PC-9 (cell line): Measurements from ENCODE around the gene DLG2. TPM values are rescaled to one million over a fixed set of nuclear protein-coding genes. Genes with fewer than 3 reads are reported as not detected.

Experiments
- BruUV-seq: library from RNA; stranded (reverse); fragments of 400-500 nt; replicated peaks from 2 replicates; lab custom pipeline; 2021; lab: Mats Ljungman, UMichigan
- CTCF ChIA-PET: fragments of 300-600 bp; sonication (Branson Sonifier 250); formaldehyde crosslinking; loops from one replicate; lab custom pipeline; 2022; ENCODE audit warnings: antibody characterized with exemption; lab: Charles Lee
- POLR2A ChIA-PET: fragments of 300-600 bp; sonication (Branson Sonifier 250); formaldehyde crosslinking; loops from one replicate; lab custom pipeline; 2022; ENCODE audit warnings: antibody characterized with exemption; ENCODE audit not compliant: unreplicated experiment; lab: Charles Lee
- DNase-seq, 2 experiments: peaks; one replicate each; pipeline versions ENCODE4 v3.0.0 to v3.0.0-alpha.2; 2015 to 2022; ENCODE audit warnings: mixed read lengths in 1 of 2
- H2AFZ ChIP-seq: fragments of 200-600 bp; sonication (generic); 2 replicates; pipeline ENCODE4 v1.8.1; 2017; ENCODE audit warnings: antibody characterized with exemption
- H3F3A ChIP-seq: fragments of 200-600 bp; sonication (generic); 2 replicates; pipeline ENCODE4 v1.8.1; 2017; ENCODE audit warnings: antibody characterized with exemption, mild to moderate bottlenecking, low read depth; ENCODE audit not compliant: insufficient read depth
- H3K27ac ChIP-seq: fragments of 200-600 bp; sonication (generic); 2 replicates; pipeline ENCODE4 v1.6.1; 2016; ENCODE audit warnings: mixed run types
- H3K27me3 ChIP-seq: fragments of 200-600 bp; sonication (generic); 2 replicates; pipeline ENCODE4 v1.6.1; 2016; ENCODE audit warnings: low read depth, mixed run types; ENCODE audit not compliant: insufficient read depth
- H3K36me3 ChIP-seq: fragments of 200-600 bp; sonication (generic); 2 replicates; pipeline ENCODE4 v1.6.1; 2016; ENCODE audit warnings: low read depth, mixed run types
- H3K4me1 ChIP-seq: fragments of 200-600 bp; sonication (generic); replicated peaks from 2 replicates; pipeline ENCODE4 v1.6.1; 2016; ENCODE audit warnings: mixed run types; ENCODE audit not compliant: insufficient read depth
- H3K4me2 ChIP-seq: fragments of 200-600 bp; sonication (generic); 2 replicates; pipeline ENCODE4 v1.6.1; 2017; ENCODE audit warnings: mixed run types
- H3K4me3 ChIP-seq: fragments of 200-600 bp; sonication (generic); 2 replicates; pipeline ENCODE4 v1.6.1; 2016; ENCODE audit warnings: mixed run types
- H3K79me2 ChIP-seq: fragments of 200-600 bp; sonication (generic); 2 replicates; pipeline ENCODE4 v1.6.1; 2017; ENCODE audit warnings: low read depth, mixed run types
- H3K9me2 ChIP-seq: fragments of 200-600 bp; sonication (generic); 2 replicates; pipeline ENCODE4 v1.8.1; 2017; ENCODE audit warnings: mild to moderate bottlenecking; ENCODE audit not compliant: insufficient read depth
- H3K9me3 ChIP-seq: fragments of 200-600 bp; sonication (generic); 2 replicates; pipeline ENCODE4 v1.8.1; 2016; ENCODE audit warnings: low read depth; ENCODE audit not compliant: insufficient read depth
- H4K20me1 ChIP-seq: fragments of 200-600 bp; sonication (generic); 2 replicates; pipeline ENCODE4 v1.8.1; 2017; ENCODE audit not compliant: insufficient read depth
- CTCF ChIP-seq: fragments of 200-600 bp; sonication (generic); conservative IDR thresholded peaks from 2 replicates; pipeline ENCODE4 v1.6.1; 2017; ENCODE audit warnings: mixed run types, antibody characterized with exemption, mild to moderate bottlenecking, moderate library complexity
- EZH2 ChIP-seq: fragments of 200-600 bp; sonication (generic); IDR thresholded peaks from 2 replicates; pipeline ENCODE4 v1.8.0; 2017; ENCODE audit warnings: antibody characterized with exemption, low read depth
- intact Hi-C: fragments of 100-400 bp; cut with micrococcal nuclease; formaldehyde crosslinking; loops from one replicate; pipeline ENCODE4 v1.10.0; 2022; ENCODE audit not compliant: unreplicated experiment
- total RNA-seq: library from RNA; stranded (reverse); gene quantifications from 2 replicates; pipeline ENCODE4 v1.2.3, GENCODE V29; 2021

DLG2 gene
- total RNA-seq, 1 experiment from 2014 or later: 6.4 TPM

DNA sequence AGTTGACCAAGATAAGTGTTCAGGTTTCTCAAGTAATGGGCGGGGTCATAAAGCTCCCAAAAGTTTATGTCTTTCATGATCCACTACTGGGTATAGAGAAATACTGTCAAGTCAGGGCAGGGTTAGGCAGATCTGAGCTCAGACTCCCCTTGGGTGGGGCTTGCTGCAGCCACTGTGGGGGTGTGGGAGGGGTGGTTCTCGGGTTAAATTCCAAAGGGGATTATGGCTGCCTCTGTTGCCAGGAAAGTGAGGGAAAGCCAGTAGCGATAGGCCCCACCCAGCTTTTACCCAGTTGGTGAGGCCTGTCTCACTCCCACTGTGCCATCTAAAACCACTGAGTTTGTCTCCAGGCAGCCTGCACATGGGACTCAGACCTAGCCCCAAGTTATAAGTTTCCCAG, 37.8 kb downstream of the DLG2 start:
- Histone ChIP-seq H3K9me2 (no peaks in the 10 kb centered on the region), H3F3A (no peaks in the 10 kb centered on the region), H3K79me2 (no peaks in the 10 kb centered on the region), H3K9me3 (0 out of 2 replicates have a peak, but pooled peaks cover 4% of the 10 kb centered on the region), H3K36me3 (no peaks in the 10 kb centered on the region), H3K4me3 (no peak overlapping the region), H3K27me3 (no peaks in the 10 kb centered on the region), H3K4me2 (no peak overlapping the region), H4K20me1 (no peaks in the 10 kb centered on the region), H3K27ac (no peak overlapping the region), H3K4me1 (no peaks in the 10 kb centered on the region), H2AFZ (no peak overlapping the region)
- ChIA-PET POLR2A (no interaction called here), CTCF (interaction anchor here (1.4 kb wide), 1 partner anchor 809 kb away, joined by 4 read pairs; no protein-coding TSS in a partner anchor)
- no peak for TF ChIP-seq EZH2
- TF ChIP-seq CTCF: no peak
- no TSS peak for BruUV-seq
- no peak for DNase-seq
- intact Hi-C loops: no loop called here

GRCh38 chr11:85582111-85582510, 45.0 kb downstream of the DLG2 start:
- Histone ChIP-seq H2AFZ (no peak overlapping the region), H3K27ac (no peak overlapping the region), H3K79me2 (no peaks in the 10 kb centered on the region), H3K4me1 (no peaks in the 10 kb centered on the region), H4K20me1 (no peaks in the 10 kb centered on the region), H3K9me3 (0 out of 2 replicates have a peak, but pooled peaks cover 7% of the 10 kb centered on the region), H3K9me2 (no peaks in the 10 kb centered on the region), H3K36me3 (no peaks in the 10 kb centered on the region), H3K4me2 (no peak overlapping the region), H3K27me3 (no peaks in the 10 kb centered on the region), H3K4me3 (no peak overlapping the region), H3F3A (no peaks in the 10 kb centered on the region)
- no TSS peak for BruUV-seq
- TF ChIP-seq EZH2: no peak
- no peak for TF ChIP-seq CTCF
- intact Hi-C loops: no loop called here
- no peak for DNase-seq
- ChIA-PET POLR2A (no interaction called here), CTCF (no interaction called here)

GRCh38 chr11:85575388-85575787, 51.8 kb downstream of the DLG2 start:
- Histone ChIP-seq H3K79me2 (no peaks in the 10 kb centered on the region), H3K4me2 (no peak overlapping the region), H3K9me2 (no peaks in the 10 kb centered on the region), H3K27ac (no peak overlapping the region), H3K4me1 (no peaks in the 10 kb centered on the region), H3K27me3 (no peaks in the 10 kb centered on the region), H3F3A (no peaks in the 10 kb centered on the region), H3K4me3 (no peak overlapping the region), H3K9me3 (no peaks in the 10 kb centered on the region), H2AFZ (no peak overlapping the region), H4K20me1 (no peaks in the 10 kb centered on the region), H3K36me3 (no peaks in the 10 kb centered on the region)
- intact Hi-C loops: no loop called here
- no TSS peak for BruUV-seq
- no peak for TF ChIP-seq EZH2
- no peak for TF ChIP-seq CTCF
- POLR2A ChIA-PET: no interaction called here
- DNase-seq: no peak
- CTCF ChIA-PET: no interaction called here
